IgD-negative memory B cell (primary cell): Measurements from ENCODE around the gene PRMT1. TPM values are rescaled to one million over a fixed set of nuclear protein-coding genes. Genes with fewer than 3 reads are reported as not detected.
A peak's percentile ranks its signal among the peaks of the same experiment; 100 is the strongest.

Source experiments
- H3K27ac Mint-ChIP-seq, 3 donors: one replicate each; pipeline ENCODE4 v1.8.0; 2020 to 2022; ENCODE audit warnings: mild to moderate bottlenecking in 3 of 3, mixed read lengths in 3 of 3, moderate library complexity in 1 of 3
- H3K27me3 Mint-ChIP-seq: one replicate; pipeline ENCODE4 v1.8.0; 2021; ENCODE audit warnings: mixed read lengths
- H3K36me3 Mint-ChIP-seq: one replicate; pipeline ENCODE4 v1.8.0; 2020; ENCODE audit warnings: mild to moderate bottlenecking, mixed read lengths
- H3K4me1 Mint-ChIP-seq, 3 donors: one replicate each; pipeline ENCODE4 v1.8.0; 2020 to 2022; ENCODE audit warnings: mixed read lengths in 3 of 3, mild to moderate bottlenecking in 1 of 3
- H3K4me3 Mint-ChIP-seq, 4 donors: one replicate each; pipeline ENCODE4 v1.8.0; 2020 to 2022; ENCODE audit warnings: mild to moderate bottlenecking in 4 of 4, mixed read lengths in 4 of 4, moderate library complexity in 3 of 4
- H3K9me3 Mint-ChIP-seq, 3 donors: one replicate each; pipeline ENCODE4 v1.8.0; 2020 to 2021; ENCODE audit warnings: mixed read lengths in 3 of 3, mild to moderate bottlenecking in 1 of 3
- polyA plus RNA-seq: library from polyadenylated mRNA; unstranded; fragments of 300-500 nt; fragmentation: Illumina TruSeq; gene quantifications from one replicate; pipeline ENCODE4 v1.2.3, GENCODE V29; 2021

PRMT1 gene
- polyA plus RNA-seq, 1 donor from 2014 or later = 187 TPM

- peak overlapping the region; percentile 88 to 99 (median 98) for H3K27ac Mint-ChIP-seq
- no peaks in the 10 kb centered on the region for H3K9me3 Mint-ChIP-seq
- H3K36me3 Mint-ChIP-seq = peaks cover 5% of the 10 kb centered on the region
- peaks cover 16 to 38% (median 23%) of the 10 kb centered on the region in 3 donors for H3K4me1 Mint-ChIP-seq
- peak overlapping the region; percentile 87 to 99 (median 94) for H3K4me3 Mint-ChIP-seq
- H3K27me3 Mint-ChIP-seq = peaks cover 2% of the 10 kb centered on the region
Observed at GRCh38 chr19:49642492-49643035, 34.5 kb upstream of the PRMT1 start.

- Mint-ChIP-seq H3K27ac (peak overlapping the region in 2 of 3 donors; percentile 19 to 99), H3K36me3 (peaks cover 5% of the 10 kb centered on the region), H3K27me3 (no peaks in the 10 kb centered on the region), H3K4me3 (peak overlapping the region in 3 of 4 donors; percentile 87 to 98 (median 90)), H3K9me3 (no peaks in the 10 kb centered on the region), H3K4me1 (peaks cover 16 to 33% (median 18%) of the 10 kb centered on the region in 3 donors)
Observed at GRCh38 chr19:49643466-49643865, 33.6 kb upstream of the PRMT1 start.

- H3K4me3 Mint-ChIP-seq = peak overlapping the region in 1 of 4 donors; percentile 38
Observed at GRCh38 chr19:49645592-49645991, 31.5 kb upstream of the PRMT1 start.

GRCh38 chr19:49645995-49646394, 31.1 kb upstream of the PRMT1 start:
- H3K36me3 Mint-ChIP-seq = peaks cover 5% of the 10 kb centered on the region
- H3K4me1 Mint-ChIP-seq = peaks cover 11 to 24% (median 15%) of the 10 kb centered on the region in 3 donors
- H3K27ac Mint-ChIP-seq = peak overlapping the region in 1 of 3 donors; percentile 51
- no peaks in the 10 kb centered on the region for H3K9me3 Mint-ChIP-seq
- H3K27me3 Mint-ChIP-seq = no peaks in the 10 kb centered on the region
- no peak overlapping the region for H3K4me3 Mint-ChIP-seq

More at GRCh38 chr19:49645592-49645991, 31.5 kb upstream of the PRMT1 start:
- Mint-ChIP-seq H3K36me3 (peaks cover 5% of the 10 kb centered on the region), H3K9me3 (no peaks in the 10 kb centered on the region), H3K4me1 (peaks cover 11 to 27% (median 15%) of the 10 kb centered on the region in 3 donors), H3K27ac (no peak overlapping the region), H3K27me3 (no peaks in the 10 kb centered on the region)

GRCh38 chr19:49646586-49646985, 30.5 kb upstream of the PRMT1 start:
- H3K4me3 Mint-ChIP-seq = peak overlapping the region in 1 of 4 donors; percentile 35
- H3K36me3 Mint-ChIP-seq = peaks cover 5% of the 10 kb centered on the region
- no peaks in the 10 kb centered on the region for H3K9me3 Mint-ChIP-seq
- H3K27ac Mint-ChIP-seq = no peak overlapping the region
- no peaks in the 10 kb centered on the region for H3K27me3 Mint-ChIP-seq
- peaks cover 11 to 23% (median 15%) of the 10 kb centered on the region in 3 donors for H3K4me1 Mint-ChIP-seq

- H3K27me3 Mint-ChIP-seq = no peaks in the 10 kb centered on the region
- no peaks in the 10 kb centered on the region for H3K4me1 Mint-ChIP-seq
- H3K36me3 Mint-ChIP-seq = peaks cover 5% of the 10 kb centered on the region
- no peaks in the 10 kb centered on the region for H3K9me3 Mint-ChIP-seq
- H3K4me3 Mint-ChIP-seq = no peak overlapping the region
- no peak overlapping the region for H3K27ac Mint-ChIP-seq
Observed at GRCh38 chr19:49651029-49651819, 25.8 kb upstream of the PRMT1 start.

- Mint-ChIP-seq H3K36me3 (peaks cover 3% of the 10 kb centered on the region), H3K4me3 (no peak overlapping the region), H3K9me3 (no peaks in the 10 kb centered on the region), H3K27ac (no peak overlapping the region), H3K27me3 (no peaks in the 10 kb centered on the region), H3K4me1 (no peaks in the 10 kb centered on the region)
Observed at GRCh38 chr19:49651820-49652550, 25.1 kb upstream of the PRMT1 start.

- no peaks in the 10 kb centered on the region for H3K9me3 Mint-ChIP-seq
- no peaks in the 10 kb centered on the region for H3K27me3 Mint-ChIP-seq
- no peaks in the 10 kb centered on the region for H3K36me3 Mint-ChIP-seq
- no peak overlapping the region for H3K27ac Mint-ChIP-seq
- H3K4me3 Mint-ChIP-seq = no peak overlapping the region
- no peaks in the 10 kb centered on the region for H3K4me1 Mint-ChIP-seq
Observed at GRCh38 chr19:49652551-49653465, 24.3 kb upstream of the PRMT1 start.

- Mint-ChIP-seq H3K27ac (no peak overlapping the region), H3K27me3 (no peaks in the 10 kb centered on the region), H3K4me3 (no peak overlapping the region), H3K9me3 (no peaks in the 10 kb centered on the region), H3K36me3 (no peaks in the 10 kb centered on the region), H3K4me1 (no peaks in the 10 kb centered on the region)
Observed at GRCh38 chr19:49653466-49653806, 23.6 kb upstream of the PRMT1 start.

GRCh38 chr19:49654581-49654980, 22.5 kb upstream of the PRMT1 start:
- H3K27ac Mint-ChIP-seq = peak overlapping the region in 1 of 3 donors; percentile 12
- H3K27me3 Mint-ChIP-seq = no peaks in the 10 kb centered on the region
- no peaks in the 10 kb centered on the region for H3K36me3 Mint-ChIP-seq
- H3K9me3 Mint-ChIP-seq = no peaks in the 10 kb centered on the region
- H3K4me3 Mint-ChIP-seq = peak overlapping the region in 1 of 4 donors; percentile 55
- no peaks in the 10 kb centered on the region for H3K4me1 Mint-ChIP-seq

GRCh38 chr19:49655570-49656455, 21.3 kb upstream of the PRMT1 start:
- no peaks in the 10 kb centered on the region for H3K27me3 Mint-ChIP-seq
- peak overlapping the region in 1 of 4 donors; percentile 55 for H3K4me3 Mint-ChIP-seq
- no peaks in the 10 kb centered on the region for H3K9me3 Mint-ChIP-seq
- H3K36me3 Mint-ChIP-seq = no peaks in the 10 kb centered on the region
- H3K4me1 Mint-ChIP-seq = peaks cover 0 to 2% (median 0%) of the 10 kb centered on the region in 3 donors
- peak overlapping the region in 2 of 3 donors; percentile 12 to 23 for H3K27ac Mint-ChIP-seq

GRCh38 chr19:49656456-49657109, 20.5 kb upstream of the PRMT1 start:
- peak overlapping the region in 2 of 3 donors; percentile 23 to 43 for H3K27ac Mint-ChIP-seq
- H3K4me3 Mint-ChIP-seq = peak overlapping the region in 1 of 4 donors; percentile 38
- no peaks in the 10 kb centered on the region for H3K36me3 Mint-ChIP-seq
- no peaks in the 10 kb centered on the region for H3K27me3 Mint-ChIP-seq
- H3K9me3 Mint-ChIP-seq = no peaks in the 10 kb centered on the region
- H3K4me1 Mint-ChIP-seq = peaks cover 0 to 2% (median 0%) of the 10 kb centered on the region in 3 donors

- H3K36me3 Mint-ChIP-seq = no peaks in the 10 kb centered on the region
- peaks cover 0 to 2% (median 0%) of the 10 kb centered on the region in 3 donors for H3K4me1 Mint-ChIP-seq
- no peaks in the 10 kb centered on the region for H3K9me3 Mint-ChIP-seq
- no peaks in the 10 kb centered on the region for H3K27me3 Mint-ChIP-seq
- H3K4me3 Mint-ChIP-seq = peak overlapping the region in 2 of 4 donors; percentile 30 to 52
- no peak overlapping the region for H3K27ac Mint-ChIP-seq
Observed at GRCh38 chr19:49657493-49658138, 19.5 kb upstream of the PRMT1 start.
